ENCODE measurements around the gene NME4.

GRCh38 chr16:424623-425081 is 27.7 kb downstream of the NME4 start:
- no peak for TF ChIP-seq ZNF274 (IDR thresholded peaks at IDR 0.05; ENCODE audit: low read depth, low read length)
- no peak for TF ChIP-seq YY1 (IDR thresholded peaks at IDR 0.05; ENCODE audit: insufficient read depth, insufficient read length)
- peak; percentile 46 for TF ChIP-seq SUZ12 (IDR thresholded peaks at IDR 0.05; ENCODE audit: extremely low read depth, insufficient read depth, insufficient read length)
